Skeletal muscle cell (primary cell): ENCODE results near the gene WFIKKN1.

ENCODE experiments used
- DNase-seq: peaks from one replicate; pipeline ENCODE4 v3.0.0-alpha.2; 2010; ENCODE audit warnings: low read depth
- H3K4me3 ChIP-seq: 2 replicates; pipeline ENCODE4 v1.5.1; 2011; ENCODE audit warnings: low read depth, mild to moderate bottlenecking, control low read depth, low read length, moderate library complexity

Gene WFIKKN1

DNA sequence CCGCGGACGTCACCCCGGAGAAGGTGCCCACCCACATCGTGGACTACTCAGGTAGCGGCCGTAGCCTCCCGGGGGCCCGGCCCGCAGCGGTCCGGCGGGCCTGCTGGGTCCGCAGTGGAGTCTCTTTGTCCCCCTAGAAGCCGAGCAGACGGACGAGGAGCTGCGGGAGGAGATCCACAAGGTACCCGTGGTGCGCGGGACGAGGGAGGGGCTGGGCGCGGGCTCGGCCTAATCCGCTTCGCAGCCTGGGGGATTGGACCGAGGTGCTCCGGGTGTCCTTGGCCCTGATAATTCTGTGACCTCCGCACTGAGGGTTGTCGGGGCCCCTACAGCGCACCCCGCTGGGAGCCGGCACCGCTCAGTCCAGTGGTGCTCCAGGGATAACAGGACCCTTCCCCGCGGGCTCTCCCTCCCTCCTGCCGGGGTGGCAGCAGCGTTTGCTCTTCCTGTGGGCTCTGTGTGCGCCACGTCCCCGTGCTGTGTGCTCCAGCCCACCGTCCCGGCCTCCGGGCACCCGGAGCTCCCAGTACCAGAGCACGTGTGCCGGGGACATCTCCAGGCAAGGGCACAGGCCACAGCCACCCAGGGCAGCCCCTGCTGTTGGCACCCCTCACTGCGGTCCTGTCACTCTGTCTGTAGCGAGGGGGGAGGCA is 37.9 kb downstream of the WFIKKN1 start:
- no peak for DNase-seq
- H3K4me3 ChIP-seq = peak overlapping the region; percentile 96

DNA sequence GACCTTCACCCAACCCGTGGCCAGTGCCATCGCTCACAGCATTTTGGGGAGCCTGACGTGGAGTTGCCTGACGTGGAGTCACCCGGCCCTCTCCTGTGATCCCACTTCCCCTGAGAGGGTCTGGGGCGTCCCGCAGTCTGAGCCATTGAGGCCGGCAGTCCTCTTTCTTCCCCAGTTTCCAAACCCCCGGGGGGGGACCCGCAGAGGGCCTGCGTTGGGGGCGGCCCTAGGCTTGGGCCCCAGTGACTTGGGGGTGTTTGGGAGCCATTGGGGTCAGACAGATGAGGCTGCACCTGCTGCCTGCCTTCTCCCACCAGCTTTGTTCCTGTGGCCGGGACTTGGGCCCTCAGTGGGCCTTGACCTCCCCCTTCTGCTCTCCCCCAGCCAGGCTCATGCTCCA is 38.9 kb downstream of the WFIKKN1 start:
- no peak for DNase-seq
- no peak overlapping the region for H3K4me3 ChIP-seq

DNA sequence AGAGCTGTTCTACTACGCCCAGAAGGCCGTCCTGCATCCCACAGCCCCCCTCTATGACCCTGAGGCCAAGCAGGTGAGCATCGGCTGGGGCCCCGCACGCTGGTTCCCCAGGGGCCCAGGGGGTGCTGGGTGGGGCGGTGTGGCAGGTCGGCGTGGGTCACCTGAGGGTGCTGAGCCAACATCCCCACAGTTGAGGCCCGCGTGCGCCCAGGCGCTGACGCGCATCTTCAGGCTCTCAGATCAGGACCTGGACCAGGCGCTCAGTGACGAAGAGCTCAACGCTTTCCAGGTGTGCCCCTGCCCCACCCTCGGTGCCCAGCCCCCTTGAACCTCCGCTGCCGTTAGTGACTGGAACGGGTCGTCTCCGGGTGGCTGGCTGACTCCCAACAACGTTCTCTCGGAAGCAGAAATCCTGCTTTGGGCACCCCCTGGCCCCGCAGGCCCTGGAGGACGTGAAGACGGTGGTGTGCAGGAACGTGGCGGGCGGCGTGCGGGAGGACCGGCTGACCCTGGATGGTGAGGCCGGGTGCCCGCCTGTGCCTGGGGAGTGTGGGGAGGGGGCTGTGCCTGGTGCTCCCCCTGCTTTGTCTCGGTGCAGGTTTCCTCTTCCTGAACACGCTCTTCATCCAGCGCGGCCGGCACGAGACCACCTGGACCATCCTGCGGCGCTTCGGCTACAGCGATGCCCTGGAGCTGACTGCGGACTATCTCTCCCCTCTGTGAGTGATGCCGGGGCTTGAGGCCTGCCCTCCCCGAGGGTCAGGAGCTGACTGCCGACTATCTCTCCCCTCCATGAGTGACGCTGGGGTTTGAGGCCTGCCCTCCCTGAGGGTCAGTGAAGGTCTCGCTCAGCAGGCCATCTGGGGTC is 39.9 kb downstream of the WFIKKN1 start:
- DNase-seq = no peak
- H3K4me3 ChIP-seq = no peak overlapping the region

DNA sequence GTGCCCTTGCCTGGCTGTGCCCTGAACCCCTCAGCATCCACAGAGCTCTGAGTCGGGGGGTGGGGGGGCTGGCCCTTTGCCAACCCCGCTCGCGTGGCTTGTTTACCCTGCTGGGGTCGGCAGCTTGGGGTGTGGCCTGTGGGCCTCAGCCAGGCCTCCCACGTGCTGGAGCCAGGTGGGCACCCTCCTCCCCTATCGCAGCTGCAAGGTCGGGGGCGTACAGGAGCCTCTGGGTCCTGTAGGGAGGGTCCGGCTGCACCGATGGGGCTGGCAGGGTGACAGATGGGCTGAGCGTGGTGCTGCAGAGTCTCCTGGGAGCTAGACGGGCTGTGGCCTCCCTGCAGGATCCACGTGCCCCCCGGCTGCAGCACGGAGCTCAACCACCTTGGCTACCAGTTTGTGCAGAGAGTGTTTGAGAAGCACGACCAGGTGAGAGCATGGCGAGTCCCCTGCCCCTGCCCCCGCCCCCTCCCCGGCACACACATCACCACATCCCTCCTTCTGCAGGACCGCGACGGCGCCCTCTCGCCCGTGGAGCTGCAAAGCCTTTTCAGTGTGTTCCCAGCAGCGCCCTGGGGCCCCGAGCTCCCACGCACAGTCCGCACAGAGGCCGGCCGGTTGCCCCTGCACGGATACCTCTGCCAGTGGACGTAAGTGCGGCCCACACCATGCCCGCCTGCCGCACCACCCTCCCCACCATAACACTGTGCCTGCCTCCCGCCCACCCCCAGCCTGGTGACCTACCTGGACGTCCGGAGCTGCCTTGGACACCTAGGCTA is 40.8 kb downstream of the WFIKKN1 start:
- DNase-seq = no peak
- H3K4me3 ChIP-seq = no peak overlapping the region

DNA sequence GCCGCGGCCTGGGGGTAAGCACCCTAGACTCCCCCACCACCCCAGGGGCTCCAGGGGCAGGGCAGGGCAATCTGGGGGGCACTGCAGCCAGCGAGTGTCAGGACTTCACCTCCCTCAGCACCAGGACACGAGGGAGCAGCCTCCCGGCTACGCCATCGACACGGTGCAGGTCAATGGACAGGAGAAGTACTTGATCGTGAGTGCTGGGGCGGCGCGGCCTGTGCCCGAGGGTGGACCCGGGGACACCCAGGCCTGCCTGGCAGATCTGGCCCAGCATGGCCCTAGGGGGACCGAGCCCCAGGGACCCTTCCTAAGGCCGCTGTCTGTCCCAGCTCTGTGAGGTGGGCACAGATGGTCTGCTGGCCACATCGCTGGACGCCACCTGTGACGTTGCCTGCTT is 41.6 kb downstream of the WFIKKN1 start:
- no peak for DNase-seq
- H3K4me3 ChIP-seq = no peak overlapping the region

DNA sequence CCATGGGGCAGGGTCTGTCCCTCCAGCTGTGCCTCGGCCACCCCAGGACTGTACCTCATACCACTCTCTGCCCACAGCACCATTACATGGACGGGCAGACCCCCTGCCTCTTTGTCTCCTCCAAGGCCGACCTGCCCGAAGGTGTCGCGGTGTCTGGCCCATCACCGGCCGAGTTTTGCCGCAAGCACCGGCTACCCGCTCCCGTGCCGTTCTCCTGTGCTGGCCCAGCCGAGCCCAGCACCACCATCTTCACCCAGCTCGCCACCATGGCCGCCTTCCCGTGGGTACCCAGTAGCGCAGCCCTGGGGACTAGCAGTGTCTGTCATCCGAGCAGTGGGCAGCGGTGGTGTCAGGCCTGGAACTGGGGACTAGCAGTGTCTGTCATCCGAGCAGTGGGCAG is 42.1 kb downstream of the WFIKKN1 start:
- DNase-seq = no peak
- no peak overlapping the region for H3K4me3 ChIP-seq

DNA sequence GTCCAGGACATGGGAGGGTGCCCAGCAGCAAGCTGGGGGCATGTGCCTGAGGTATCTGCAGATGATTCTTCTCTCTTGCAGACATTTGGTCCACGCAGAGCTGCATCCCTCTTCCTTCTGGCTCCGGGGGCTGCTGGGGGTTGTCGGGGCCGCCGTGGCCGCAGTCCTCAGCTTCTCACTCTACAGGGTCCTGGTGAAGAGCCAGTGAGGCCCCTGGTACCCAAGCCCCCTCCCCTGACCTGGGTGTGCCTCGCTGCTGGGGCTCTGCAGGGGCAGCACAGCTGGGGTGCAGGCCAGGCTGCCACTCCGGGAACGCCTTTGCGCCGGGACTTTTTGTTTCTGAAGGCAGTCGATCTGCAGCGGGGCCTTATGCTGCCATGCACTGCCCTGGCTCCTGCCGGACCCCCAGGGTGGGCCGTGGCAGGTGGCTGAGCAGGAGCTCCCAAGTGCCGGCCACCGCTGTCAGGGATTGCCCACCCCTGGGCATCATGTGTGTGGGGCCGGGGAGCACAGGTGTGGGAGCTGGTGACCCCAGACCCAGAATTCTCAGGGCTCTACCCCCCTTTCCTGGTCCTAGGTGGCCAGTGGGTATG is 42.7 kb downstream of the WFIKKN1 start:
- no peak overlapping the region for H3K4me3 ChIP-seq
- no peak for DNase-seq

DNA sequence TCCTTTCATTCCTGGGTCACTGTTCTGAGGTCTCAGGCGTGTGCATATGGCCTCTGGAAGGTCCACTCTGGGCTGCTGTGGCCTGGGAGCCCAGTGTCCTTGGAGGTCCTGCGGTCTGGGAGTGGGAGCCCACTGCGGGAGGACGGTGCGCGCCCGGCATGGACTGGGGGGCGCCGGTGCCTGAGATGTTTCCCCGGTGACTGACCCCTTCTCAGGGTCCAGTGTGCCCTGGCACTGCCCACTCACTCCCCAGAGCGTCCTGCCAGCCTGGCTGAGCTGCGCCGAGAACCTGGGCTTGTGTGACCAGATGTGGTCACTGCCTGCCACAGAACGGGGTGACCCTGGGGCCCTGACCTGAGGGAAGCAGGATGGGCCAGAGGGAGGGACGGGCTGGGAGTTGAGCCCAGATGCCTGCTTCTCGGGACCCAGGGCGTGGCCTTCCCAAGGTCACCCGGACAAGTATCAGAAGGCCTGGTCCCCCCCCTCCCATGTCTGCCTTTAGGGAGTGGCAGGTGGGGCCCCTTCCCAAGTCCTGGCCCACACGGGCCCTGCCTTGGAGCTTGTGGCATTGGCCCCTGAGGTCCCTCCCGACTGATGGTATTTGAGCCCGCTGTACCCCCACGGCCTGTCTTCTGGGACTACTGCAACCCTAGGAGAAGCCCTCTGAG is 43.6 kb downstream of the WFIKKN1 start:
- DNase-seq = no peak
- H3K4me3 ChIP-seq = no peak overlapping the region

DNA sequence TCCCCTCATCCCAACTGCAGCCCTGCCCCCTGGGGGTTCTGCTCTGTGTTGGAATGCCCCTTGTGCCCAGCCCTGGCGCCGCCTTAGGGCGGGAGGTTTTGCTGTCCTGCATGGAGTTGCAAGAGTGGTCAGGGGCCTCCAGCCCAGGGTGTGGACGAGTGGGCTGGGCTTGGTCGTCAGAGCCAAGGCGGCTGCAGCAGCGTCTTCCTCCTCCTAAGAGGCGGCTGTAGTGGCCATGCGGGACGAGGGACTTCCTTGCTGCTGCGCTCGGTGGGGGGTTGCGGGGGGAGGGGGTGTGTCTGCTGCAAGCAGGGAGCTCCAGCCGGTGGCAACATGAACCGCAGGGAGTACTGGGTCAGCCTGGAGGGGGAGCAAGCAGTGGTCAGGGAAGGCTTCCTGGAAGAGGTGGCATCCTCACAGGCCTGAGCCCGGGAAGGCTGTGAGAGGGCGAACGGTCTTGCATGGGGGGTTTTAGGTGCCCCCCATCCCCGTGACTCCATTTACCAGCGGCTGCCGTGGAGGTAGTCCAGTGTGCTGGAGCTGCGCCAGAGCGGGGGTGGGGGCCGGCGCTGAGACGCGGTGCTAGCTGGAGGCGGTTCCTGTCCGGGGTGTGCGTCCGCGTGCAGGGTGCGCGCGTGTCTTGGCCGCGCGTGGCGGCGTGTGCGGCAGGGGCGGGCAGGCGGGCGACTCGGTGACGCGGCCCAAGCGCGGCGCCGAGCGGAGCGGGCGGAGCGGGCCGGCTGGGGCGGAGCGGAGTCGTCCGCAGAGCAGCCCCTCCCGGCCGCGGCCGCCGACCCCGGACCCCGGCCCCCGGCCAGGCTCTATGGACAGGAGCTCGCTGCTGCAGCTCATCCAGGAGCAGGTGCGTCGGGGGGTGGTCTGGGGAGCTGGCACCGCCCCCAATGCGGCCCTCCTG is 44.4 kb downstream of the WFIKKN1 start, which contains the start of gene RHBDL1:
Gene RHBDL1 (plus strand): TSS at position 704 of the 916 bp plus-strand sequence. CDS start 120 bp downstream, at position 824.
- DNase-seq = no peak
- peak within 1 kb of the TSS; percentile 43 for H3K4me3 ChIP-seq

DNA sequence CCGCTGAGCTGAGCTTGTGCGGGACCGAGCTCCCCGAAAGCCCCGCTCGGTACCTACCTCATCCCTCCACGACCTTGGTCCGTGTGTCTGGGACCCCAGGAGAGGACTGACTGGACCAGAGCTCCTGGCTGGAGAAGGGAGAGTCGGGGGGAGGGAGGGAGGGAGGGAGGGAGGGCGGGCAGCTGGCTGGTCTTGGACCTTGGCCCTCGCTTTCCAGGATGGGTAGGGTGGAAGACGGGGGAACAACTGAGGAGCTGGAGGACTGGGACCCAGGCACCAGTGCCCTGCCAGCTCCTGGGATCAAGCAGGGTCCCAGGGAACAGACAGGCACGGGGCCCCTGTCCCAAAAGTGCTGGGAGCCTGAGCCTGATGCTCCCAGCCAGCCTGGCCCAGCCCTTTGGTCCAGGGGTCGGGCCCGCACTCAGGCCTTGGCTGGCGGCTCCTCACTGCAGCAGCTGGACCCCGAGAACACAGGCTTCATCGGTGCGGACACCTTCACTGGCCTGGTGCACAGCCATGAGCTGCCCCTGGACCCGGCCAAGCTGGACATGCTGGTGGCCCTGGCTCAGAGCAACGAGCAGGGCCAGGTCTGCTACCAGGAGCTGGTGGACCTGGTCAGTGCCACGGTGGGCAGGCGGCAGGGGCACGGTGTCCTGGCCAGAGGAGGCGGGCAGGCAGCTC is 45.2 kb downstream of the WFIKKN1 start:
- DNase-seq = no peak
- H3K4me3 ChIP-seq = peak overlapping the region; percentile 43

DNA sequence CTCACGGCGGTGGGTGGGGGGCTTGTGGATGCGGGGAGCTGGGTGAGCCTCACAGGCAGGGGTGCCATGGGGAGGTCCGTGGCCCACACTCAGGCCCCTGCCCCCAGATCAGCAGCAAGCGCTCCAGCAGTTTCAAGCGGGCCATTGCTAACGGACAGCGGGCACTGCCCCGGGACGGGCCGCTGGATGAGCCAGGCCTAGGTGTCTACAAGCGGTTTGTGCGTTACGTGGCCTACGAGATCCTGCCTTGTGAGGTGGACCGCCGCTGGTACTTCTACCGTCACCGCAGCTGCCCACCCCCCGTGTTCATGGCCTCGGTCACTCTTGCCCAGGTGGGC is 45.7 kb downstream of the WFIKKN1 start:
- H3K4me3 ChIP-seq = no peak overlapping the region
- no peak for DNase-seq

DNA sequence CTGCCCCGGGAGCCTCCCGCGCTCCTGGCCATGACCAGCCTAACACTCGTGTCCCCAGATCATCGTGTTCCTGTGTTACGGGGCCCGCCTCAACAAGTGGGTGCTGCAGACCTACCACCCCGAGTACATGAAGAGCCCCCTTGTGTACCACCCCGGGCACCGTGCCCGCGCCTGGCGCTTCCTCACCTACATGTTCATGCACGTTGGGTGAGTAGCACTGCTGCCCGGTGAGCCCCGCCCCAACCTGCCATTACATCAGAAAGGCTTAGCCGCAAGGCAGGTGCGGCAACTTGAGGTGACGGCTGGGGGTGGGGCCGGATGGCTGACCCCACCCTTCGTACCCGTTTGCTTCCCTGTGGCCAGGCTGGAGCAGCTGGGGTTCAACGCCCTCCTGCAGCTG is 46.1 kb downstream of the WFIKKN1 start:
- DNase-seq = no peak
- no peak overlapping the region for H3K4me3 ChIP-seq

DNA sequence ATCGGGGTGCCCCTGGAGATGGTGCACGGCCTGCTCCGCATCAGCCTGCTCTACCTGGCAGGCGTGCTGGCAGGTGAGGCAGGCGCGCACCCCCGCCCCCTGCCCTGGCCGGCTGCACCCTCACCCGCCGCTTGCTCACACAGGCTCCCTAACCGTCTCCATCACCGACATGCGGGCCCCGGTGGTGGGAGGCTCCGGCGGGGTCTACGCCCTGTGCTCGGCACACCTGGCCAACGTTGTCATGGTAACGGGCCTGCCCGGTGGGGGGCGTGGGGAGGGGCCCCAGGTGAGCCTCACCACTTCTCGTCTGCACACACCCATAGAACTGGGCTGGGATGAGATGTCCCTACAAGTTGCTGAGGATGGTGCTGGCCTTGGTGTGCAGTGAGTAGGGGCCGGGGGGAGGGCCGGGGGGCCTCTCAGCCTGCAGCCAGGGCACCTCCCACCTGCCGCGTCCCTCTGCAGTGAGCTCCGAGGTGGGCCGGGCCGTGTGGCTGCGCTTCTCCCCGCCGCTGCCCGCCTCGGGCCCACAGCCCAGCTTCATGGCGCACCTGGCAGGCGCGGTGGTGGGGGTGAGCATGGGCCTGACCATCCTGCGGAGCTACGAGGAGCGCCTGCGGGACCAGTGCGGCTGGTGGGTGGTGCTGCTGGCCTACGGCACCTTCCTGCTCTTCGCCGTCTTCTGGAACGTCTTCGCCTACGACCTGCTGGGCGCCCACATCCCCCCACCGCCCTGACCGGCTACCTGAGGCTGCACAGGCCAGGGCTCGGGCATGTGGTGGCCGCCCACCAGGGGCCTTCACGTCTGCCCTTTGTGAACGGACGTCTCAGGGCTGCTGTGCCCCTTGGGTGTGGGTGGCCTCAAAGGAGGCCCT is 46.8 kb downstream of the WFIKKN1 start:
- no peak overlapping the region for H3K4me3 ChIP-seq
- no peak for DNase-seq

DNA sequence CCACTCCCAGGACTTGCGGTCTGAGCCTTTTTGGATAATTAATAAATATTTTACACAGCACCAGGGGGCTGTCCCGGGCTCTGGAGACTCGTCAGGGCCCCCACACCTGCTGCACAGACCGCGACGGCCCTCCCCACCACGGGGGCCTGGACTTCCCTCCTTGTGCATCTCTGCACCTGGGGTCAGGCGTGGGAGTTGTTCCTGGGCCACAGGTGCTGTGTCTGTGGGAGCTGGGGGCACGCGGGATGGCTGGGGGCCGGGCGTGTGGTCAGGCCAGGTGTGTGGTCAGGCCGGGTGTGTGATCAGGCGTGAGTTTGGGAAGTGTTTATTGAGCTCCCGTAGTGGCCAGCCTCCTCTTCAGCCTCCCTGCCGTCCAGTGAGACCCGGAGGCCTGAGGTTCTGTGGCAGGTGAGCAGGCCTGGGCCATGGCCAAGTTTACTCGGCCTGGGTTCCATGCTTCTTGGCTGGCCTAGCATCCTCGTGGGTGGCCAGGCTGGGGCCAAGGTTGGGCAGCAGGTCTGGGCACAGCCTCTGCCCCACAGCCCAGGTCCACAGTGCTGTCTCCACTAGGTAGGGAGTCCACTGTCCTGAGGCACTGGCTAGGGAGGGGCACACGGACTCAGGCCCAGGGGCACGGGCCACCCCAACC is 47.5 kb downstream of the WFIKKN1 start:
- H3K4me3 ChIP-seq = no peak overlapping the region
- DNase-seq = no peak

DNA sequence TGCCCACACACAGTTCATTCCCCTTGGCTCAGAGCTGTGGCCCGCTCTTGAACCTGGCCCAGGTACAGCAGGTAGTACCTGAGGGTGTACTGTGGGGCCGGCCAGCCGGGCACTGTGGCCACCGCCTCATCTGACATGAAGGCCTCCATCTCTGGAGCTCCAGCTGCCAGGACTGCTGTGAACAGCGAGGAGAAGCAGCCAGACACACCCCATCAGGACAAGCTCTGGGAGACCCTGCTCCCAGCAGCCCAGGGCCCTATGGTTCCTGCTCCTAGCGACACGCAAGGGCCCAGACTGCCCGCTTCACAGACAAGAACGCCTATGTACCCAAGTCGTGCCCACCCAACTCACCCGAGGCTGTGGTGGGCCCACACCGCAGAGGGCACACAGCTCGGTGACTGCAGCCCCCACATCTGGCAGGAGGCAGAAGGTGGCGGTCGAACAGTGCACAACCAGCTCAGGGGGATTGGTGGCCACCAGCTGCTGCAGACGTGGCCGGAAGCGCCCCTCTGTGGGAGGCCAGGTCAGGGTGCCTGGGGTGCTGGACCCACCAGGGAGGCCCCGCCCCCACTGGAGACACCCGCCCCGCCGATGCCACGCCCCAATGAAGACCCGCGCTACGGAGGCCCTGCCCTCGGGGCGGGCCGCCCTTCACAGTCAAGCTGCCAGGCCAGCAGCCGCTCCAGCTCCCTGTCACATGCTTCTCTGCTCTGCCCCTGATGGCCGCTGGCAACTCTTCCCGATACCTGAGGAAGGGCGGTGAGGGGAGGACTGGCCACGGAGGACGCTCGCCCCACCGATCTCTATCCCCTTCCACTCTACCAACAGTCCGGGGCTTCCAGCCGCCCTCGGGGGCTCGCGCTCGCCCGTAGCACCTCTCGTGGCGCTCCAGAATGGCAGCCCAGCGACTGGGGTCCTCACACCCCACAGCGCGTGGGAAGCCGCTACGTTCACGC is 48.4 kb downstream of the WFIKKN1 start:
- no peak for DNase-seq
- peak overlapping the region; percentile 56 for H3K4me3 ChIP-seq
